Measurements from ENCODE around the gene PIEZO2.

DNA sequence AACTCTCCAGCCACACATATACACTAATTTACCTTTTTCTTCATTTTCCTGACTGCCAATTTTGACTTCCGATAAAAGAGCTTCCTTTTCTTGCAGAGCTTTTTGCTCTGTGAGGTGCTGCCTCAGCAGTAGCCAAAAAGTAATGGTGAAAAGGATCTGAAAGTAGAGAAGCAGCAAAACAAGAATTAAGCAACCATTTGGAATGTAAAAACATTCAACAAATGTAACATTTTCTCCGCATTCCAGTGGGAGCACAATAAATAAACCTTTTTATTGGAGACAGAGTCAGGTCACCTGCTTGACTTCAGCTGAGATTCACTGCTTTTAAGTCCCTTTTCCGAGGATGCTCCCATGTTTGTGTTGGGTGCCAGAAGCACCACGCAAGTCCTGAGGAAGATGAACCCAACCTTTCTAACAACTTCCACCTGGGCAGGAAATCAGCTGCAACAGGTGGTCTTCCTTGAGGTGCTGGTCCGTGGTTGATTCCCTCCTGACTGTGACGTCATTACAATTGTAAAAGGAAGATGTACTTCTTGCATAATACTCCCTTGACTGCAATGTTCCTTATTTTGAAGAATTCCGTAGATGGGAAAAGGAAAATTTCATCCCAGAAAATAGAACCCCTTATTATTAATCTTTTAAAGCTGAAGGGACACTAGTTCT is 358.1 kb downstream of the PIEZO2 start:
- TF ChIP-seq POLR2A (IDR thresholded peaks at IDR 0.05; ENCODE audit: control extremely low read depth in 1 of 2, low read depth in 2 of 2, low read length in 2 of 2) (no peak), JUN (IDR thresholded peaks at IDR 0.05; ENCODE audit: low read depth, low read length) (no peak), KDM5A (IDR thresholded peaks at IDR 0.05; ENCODE audit: low read length) (no peak), FOSL1 (IDR thresholded peaks at IDR 0.05; ENCODE audit: insufficient read depth, low read depth, low read length) (no peak), SRF (IDR thresholded peaks at IDR 0.05; ENCODE audit: low read depth, low read length) (no peak), EGR1 (IDR thresholded peaks at IDR 0.05; ENCODE audit: borderline replicate concordance, low read depth, low read length) (no peak), CEBPB (IDR thresholded peaks at IDR 0.05; ENCODE audit: low read depth, low read length) (no peak), SIX5 (IDR thresholded peaks at IDR 0.05; ENCODE audit: low read depth, low read length) (no peak), EZH2 (IDR thresholded peaks at IDR 0.05; ENCODE audit: low read depth, low read length, severe bottlenecking) (no peak), POLR2AphosphoS5 (IDR thresholded peaks at IDR 0.05; ENCODE audit: low read depth, low read length) (no peak)
- TF ChIP-seq, protein P1, sequence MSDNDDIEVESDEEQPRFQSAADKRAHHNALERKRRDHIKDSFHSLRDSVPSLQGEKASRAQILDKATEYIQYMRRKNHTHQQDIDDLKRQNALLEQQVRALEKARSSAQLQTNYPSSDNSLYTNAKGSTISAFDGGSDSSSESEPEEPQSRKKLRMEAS (IDR thresholded peaks at IDR 0.05) = no peak
- TF ChIP-seq, protein P2, sequence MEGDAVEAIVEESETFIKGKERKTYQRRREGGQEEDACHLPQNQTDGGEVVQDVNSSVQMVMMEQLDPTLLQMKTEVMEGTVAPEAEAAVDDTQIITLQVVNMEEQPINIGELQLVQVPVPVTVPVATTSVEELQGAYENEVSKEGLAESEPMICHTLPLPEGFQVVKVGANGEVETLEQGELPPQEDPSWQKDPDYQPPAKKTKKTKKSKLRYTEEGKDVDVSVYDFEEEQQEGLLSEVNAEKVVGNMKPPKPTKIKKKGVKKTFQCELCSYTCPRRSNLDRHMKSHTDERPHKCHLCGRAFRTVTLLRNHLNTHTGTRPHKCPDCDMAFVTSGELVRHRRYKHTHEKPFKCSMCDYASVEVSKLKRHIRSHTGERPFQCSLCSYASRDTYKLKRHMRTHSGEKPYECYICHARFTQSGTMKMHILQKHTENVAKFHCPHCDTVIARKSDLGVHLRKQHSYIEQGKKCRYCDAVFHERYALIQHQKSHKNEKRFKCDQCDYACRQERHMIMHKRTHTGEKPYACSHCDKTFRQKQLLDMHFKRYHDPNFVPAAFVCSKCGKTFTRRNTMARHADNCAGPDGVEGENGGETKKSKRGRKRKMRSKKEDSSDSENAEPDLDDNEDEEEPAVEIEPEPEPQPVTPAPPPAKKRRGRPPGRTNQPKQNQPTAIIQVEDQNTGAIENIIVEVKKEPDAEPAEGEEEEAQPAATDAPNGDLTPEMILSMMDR (IDR thresholded peaks at IDR 0.05; ENCODE audit: control extremely low read depth in 1 of 3, insufficient read depth in 1 of 3, low read depth in 1 of 3, low read length in 3 of 3) = no peak
